Myocyte (in vitro differentiated cells): Measurements from ENCODE around the gene PRDX3. TPM values are rescaled to one million over a fixed set of nuclear protein-coding genes. Genes with fewer than 3 reads are reported as not detected.

ENCODE experiments used
- DNase-seq: peaks from one replicate; pipeline ENCODE4 v3.0.0-alpha.2; 2012; ENCODE audit warnings: low read depth
- total RNA-seq: library from RNA; depleted of rRNA; stranded (reverse); fragments of >200 nt; gene quantifications from 2 replicates; pipeline ENCODE4 v1.2.3, GENCODE V29; 2014

The PRDX3 gene
- total RNA-seq, 1 donor from 2014 or later: 246 TPM

GRCh38 chr10:119131512-119132240, 46.9 kb downstream of the PRDX3 start:
- DNase-seq: peak; percentile 37

- no peak for DNase-seq
Observed at GRCh38 chr10:119129721-119130120, 48.9 kb downstream of the PRDX3 start.

GRCh38 chr10:119125942-119126341, 52.7 kb downstream of the PRDX3 start:
- no peak for DNase-seq

GRCh38 chr10:119120875-119121274, 57.7 kb downstream of the PRDX3 start:
- DNase-seq: no peak

GRCh38 chr10:119120413-119120867, 58.2 kb downstream of the PRDX3 start:
- peak; percentile 45 for DNase-seq

- DNase-seq: no peak
Observed at GRCh38 chr10:119119400-119119799, 59.2 kb downstream of the PRDX3 start.

GRCh38 chr10:119118231-119118630, 60.4 kb downstream of the PRDX3 start:
- DNase-seq: peak; percentile 79

Other genes starting within 250 kb of the PRDX3 start
- 3.2 and 5.1 TPM in 2 replicates for gene NANOS1, start 149.1 kb downstream of the PRDX3 start, total RNA-seq
- 147 and 169 TPM in 2 replicates for gene EIF3A, start 98.0 kb downstream of the PRDX3 start, total RNA-seq
- gene DENND10, start 74.7 kb downstream of the PRDX3 start, total RNA-seq: 48.8 and 57.9 TPM in 2 replicates
- 18.2 and 33.2 TPM in 2 replicates for gene SFXN4, start 13.1 kb downstream of the PRDX3 start, total RNA-seq
- gene GRK5, start 28.8 kb upstream of the PRDX3 start, total RNA-seq: 1.1 and 1.8 TPM in 2 replicates